T follicular helper cell (primary cell): ENCODE results near the gene CYRIA.

Experiments used
- DNase-seq: peaks from one replicate; pipeline ENCODE4 v3.0.0-alpha.2; 2020; ENCODE audit warnings: low read depth

The CYRIA gene

DNA sequence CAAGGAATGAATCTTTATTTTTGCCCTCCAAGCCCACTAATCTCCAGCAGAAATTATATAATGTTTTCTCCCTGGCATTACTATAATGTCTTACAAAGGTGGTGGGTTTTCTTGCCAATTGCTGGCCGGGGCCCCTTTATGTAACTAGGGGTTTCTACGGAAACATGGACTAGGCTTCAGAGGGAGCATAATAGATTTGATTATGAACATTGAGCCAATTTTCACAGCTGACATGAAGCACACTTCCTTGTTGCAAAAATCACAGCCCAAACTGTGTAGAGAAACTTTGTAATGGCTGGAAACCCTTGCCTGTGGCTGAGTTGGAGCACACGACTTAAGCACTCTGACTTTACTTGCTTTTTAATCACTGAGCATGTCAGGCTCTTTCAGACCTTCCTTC is 3.8 kb upstream of the CYRIA start:
- DNase-seq: no peak

DNA sequence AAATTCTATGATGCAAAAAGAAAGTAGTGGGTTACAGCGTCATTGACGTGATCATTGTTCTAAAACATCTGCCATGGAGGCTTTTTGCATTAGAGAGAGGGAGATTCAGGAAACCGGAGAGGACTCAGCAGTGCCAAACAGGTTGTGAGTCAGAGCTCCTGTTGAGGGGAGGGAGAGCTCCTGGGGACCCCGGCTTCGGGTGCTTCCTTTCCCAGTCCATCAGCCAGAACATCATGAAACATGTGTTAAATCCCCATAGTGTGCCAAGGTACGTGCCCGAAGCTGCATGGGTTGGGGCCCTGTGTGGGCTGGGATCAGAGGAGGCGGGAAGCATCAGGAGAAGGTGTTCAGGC is 791 bp upstream of the CYRIA start:
- DNase-seq: no peak

DNA sequence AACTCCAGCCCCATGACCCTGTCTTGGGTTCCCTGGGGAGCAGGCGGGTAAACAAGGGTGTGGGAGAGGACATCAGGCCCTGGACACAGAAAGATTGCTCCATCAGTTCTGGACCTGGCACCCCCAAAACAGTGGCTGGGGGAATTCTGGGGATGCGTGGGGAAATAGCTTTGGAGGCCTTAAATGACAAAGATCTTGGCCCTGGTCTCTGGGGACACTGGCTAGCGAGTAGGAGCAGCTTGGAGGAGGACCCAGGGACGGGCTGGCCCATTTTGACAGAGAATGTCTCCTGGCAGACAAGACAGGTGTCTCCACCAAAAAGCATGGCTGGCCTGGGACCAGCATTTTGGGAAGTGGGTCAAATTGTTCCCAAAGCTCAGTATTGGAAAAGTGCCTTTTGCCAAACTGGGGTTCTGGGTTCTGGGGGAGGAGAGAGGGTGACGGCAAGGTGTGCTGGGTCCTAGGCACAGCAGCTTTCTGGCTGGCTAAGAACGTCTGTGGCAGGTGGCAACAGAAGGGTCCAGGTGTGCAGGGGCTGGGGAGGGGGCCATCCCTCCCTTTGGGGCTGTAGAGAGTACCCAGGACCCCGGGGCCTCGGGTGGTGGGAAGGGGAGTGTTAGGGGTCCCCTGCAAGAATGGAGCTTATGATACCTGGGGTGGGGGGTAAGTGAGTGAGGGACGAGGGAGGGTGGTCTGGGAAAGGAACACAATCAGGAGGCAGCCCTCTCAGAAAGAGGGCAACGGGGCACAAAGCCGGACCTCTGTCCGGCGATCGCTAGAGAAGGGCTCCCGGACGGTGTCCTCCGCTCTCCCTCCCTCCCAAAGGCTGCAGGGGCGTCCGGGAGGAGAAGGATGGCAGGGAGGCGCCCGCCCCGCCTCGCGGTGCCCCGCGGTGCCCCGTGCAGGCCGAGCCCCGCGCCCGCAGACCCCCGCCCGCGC is 556 bp downstream of the CYRIA start:
- no peak for DNase-seq

DNA sequence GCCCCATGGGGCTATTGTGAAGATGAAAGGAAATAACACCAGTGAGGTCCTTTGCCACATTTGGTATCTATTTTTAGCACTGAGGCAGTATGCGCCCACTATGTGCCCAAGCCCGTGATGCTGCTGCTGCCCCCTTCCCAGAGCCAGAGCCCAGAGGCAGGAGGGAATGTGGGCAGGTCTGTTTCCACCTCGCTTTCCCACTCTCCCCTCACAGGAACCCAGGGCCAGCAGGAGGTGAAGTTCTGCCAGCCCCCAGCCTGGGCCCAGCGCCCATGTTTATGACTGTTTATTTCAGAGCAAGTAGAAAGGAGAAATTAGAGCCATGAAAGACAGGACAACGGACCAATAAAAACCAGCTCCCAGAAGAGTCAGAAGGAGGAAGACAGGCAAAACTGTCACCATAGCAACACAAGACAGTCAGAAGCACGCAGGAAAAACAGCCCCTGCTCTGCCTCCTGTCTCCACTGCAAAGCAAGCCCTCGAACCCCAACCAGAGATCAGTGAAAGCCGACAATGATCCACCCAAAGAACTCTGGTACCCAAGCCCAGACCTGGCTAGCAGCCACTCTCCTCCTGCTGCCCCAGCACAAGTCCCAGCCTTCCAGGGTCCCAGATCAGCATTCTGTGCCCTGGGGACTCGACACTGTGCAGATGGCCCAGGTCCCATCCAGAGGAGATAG is 1.4 kb downstream of the CYRIA start:
- DNase-seq: no peak

DNA sequence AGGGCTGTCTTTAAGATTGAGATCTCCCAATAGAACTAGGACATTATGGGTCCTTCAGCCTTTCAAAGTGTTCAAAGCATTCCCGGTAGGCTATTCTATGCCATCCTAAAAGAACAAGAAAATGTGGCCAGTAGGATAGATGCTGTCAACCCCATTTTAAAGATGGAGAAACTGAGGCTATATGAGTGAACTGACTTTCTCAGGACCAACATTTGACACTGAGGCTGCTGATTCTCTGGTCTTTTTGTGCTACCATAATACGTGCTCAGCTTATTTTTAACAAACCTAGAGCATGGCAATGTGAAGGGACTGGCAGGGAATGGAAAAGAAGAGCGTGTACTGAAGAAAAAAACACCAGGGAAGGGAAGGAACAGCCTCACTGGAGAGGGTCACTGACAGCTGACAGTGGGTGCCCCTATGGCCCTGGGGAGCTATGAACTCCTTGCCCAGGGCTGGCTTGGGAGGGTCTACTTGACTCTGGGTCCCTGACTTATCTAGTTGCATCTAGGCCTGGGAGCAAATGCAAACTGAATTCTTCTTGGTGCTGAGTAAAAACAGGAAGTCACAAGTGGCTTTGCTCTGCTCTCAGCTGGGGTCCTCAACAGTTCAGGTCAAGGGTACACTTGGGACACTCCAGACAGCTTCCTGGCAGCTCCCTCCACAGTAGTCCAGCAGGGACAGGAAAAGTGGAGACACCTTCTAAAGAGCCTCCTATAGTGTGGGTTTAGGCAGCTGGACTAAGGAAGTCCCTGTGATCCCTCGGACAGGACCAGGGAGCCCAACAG is 2.3 kb downstream of the CYRIA start:
- DNase-seq: no peak

DNA sequence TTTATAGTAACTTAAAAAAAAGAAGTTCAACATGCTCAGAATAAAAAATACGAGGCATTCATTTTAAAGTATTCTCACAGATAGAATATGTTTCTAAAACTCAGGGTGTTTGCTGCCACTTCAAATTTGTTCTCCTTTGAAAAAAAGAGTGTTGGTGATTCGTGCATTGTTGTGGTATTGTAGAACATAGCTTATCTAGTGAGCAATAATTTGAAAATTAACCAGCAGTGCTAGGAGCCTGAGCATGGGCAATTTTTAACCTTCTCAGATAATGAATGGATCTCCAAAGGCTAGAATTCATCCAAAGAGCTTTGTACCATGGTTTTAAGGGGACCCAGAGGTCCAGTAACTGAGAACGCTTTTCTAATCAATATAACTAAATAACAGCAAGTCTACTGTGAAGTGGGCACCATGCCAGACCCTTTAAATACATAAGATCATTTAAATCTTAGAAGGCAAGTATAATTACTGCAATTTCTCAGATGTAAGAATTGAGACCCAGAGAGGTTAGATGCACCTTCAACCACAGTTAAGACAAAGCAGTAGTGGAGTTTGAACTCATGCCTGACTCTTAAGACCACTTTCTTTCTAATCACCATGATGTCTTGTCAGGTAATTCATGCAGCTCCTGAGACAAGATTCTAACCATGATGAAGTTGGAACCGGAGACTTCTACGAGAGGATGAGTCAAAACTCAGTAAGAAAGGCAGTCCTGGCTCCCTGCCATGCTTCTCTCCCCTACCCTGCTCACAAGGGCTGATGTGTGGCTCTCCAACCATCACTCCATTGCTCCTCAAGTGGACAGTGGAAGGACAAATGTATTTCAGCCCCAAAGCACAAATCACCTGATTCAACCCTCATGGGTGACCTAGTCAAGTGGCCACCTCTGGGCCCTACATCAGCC is 3.4 kb downstream of the CYRIA start:
- no peak for DNase-seq

DNA sequence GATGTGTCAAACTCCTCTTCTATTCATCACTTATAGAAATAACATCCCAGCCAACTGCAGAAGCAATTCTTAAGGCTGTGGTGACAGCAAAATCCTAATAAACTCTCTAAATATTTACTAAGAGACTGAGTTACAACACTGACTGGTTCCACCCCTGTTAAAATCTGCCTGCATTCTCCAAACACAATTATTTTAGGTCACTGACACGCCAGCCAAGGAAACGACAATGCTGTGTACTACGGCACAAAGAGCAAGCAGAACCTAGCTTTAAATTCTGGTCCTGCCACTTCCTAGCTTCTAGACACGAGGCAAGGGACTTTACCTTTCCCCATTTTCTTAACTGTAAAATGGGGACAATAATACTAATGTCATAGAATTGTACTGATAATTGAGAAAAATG is 4.1 kb downstream of the CYRIA start:
- DNase-seq: no peak

DNA sequence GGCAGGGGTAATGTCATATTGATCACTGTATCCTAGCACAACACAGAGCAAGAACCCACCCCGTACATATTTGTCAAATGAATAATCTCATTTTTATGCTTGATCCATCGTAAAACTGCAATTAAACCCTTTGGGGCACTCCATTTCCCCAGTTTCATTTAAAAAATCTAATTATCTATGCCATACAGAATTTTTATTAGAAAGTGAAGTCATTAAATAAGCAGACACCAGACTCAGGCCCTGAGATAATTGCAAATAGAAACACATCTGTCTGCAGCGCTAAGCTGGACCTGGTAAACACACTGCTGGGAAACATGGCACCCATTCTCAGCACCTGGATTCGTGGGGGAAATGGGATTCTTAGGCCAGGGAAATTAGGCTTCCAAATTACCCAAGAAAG is 5.1 kb downstream of the CYRIA start:
- DNase-seq: no peak

DNA sequence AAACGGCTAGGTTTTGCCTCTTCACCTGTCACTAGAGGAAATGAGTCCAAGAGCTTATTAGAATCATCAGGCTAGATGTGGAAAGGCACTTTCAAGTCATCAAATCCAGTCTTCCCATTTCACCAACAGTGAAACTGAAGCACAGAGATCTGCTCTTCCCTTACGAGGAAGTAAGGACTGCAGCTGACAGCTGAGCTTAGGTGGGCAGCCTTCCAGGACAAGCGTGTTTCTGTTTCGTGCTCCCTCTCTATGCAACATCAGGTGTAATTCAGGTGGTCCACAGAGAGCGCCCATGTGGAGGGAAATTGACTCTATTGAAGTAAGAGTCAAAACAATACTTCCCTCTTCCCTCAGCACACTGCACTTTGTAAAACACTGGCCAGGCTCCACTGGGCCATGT is 5.5 kb downstream of the CYRIA start:
- no peak for DNase-seq

DNA sequence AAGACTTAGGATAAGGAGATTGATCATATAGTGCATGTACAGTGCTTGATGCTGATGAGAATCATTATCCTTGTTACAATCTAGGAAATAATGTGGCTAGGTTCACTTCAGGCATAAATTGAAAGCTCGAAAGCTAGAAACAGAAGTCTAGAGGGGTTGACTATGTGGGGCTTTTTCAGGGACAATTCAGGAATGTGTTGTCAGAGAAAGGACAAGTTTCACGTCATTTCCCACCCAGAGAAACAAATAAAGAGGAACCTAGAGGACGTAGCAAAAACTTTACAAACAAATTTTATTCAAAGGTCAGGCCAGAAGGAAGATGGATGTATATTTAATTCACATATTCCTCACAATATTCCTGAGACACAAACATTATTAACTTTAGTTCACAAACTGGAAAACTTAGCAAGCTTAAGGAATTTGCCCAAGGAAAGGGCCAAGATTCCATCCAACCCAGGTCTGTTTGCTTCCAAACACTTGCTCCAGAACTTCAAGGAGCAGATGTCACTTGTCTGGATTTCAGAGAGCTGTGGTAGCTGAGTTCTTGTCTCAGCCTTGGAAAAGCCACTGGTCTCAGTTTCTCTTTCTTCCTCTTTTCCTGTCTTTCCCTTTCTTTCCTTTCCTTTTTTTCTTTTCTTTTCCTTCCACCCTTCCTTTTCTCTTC is 7.4 kb downstream of the CYRIA start:
- no peak for DNase-seq

DNA sequence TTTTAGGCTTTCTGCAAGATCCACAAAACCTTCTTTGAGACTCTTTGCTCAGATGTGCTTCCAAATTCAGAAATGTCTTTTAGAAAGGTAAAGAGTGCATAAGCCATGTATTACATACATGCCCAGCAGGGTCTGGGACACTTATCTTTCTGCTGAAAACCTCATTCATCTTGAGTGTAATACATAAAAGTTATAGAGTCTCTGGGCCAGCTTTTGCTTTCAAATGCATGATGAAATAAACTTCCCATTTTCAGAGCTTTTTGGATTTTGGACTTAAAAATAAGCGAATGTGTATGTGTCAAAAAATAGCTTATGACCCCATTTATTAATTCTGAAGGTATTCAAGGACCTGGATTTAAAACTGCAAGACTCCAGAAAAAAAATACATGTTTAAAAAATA is 8.0 kb downstream of the CYRIA start:
- no peak for DNase-seq

DNA sequence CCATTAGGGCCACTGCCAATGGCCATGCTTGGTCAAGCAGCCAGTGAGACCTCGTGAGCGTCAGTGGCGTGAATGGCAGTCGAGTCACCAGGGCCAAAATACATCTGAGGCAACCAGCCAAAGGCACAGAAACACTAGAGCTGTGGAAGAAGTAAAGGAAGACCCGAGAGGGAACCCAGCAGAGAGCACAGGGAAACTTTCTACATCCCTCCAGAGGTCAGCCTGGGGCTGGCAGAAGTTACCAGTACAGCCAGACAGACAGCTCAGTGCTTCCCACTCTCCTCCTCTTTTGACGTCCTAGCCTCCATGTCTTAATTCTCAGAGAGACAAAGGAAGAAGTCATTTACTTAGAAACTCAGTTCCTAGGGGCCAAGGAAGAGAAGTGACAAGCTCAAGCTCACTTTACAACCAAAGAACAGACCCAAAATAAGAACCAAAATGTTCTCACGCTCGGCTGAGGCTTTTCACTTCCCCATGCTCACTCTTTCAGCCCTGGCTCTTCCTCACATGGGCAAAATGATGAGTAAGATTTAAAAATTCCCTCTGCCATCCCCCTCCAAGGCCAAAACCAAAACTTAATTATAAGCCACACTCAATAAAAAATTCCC is 8.7 kb downstream of the CYRIA start:
- DNase-seq: no peak

DNA sequence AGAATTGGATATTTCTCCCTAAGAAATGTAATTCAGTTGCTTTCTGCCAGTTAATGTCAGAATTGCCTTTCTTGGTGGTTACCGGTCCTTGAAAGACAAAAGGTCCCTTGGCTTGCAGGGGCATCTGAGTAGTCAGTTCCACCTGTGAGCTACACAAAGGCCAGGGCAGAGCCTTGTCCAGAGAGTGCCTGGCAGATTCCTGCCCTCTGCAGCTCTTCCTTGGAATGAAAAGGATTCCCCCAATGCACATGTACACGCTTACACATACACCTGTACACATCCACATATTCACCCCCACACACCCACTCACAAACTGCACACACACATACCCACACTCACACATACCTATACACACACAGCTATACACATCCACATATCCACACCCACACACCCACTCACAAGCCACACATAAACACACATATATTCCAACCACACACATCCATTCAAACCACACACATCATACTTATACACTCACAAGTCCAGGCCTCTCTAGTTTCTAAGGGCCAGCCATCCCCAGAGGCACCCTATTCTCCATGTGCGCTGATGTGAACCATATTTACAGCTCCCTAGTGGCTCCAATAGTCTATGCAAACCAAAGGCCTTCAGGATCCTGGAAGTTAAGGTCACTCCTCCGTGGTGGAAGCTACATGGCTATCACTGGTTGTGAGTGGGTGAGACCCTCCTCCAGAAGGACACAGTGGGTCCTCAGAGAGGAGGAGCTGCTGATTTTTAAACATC is 9.6 kb downstream of the CYRIA start:
- DNase-seq: no peak

DNA sequence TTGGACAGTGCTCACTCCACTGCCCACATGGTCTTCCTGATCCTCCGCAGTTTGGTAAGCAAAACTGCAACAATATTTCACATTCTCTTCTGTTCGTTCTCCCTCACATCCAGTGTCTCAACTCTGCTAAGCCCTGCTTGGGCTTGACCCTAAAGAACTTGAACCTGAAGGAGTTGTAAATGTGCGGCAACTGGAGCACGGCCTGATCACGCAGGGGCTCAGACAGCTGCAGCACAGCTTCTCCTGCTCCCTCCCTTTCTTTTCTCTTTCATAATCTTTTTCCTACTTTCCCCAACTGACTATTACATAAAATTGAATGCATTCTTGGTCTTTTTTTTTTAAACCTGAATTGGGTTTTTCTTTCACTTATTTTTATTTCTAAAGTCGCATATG is 10.2 kb downstream of the CYRIA start:
- DNase-seq: no peak

DNA sequence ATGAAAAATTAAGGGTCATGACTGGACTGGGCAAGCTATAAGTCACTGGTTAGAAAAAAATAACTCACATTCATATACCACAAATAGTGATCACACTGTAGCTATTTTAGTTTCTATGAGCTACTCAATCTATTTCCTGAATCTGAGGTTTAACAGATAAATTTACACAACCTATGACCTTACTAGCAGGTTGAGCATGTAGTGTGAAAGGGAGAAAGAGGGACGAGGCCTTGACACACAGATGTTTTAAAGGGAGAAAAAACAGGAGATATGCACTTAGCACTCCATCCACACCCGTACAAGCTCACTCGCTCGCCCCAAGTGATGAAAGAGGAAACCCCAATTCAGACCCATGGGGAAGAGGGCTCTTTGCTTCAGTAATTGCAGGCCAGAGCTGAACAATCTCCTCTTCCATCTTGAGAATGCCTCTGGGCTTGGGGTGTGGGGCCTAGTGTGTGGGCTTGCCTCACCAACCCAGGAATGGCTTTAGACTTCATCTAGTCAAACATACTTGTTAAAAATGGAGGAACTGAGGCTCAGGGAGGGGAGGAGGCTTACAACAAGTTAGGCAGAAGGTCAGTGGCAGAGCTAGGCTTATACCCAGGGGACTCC is 10.7 kb downstream of the CYRIA start:
- no peak for DNase-seq

DNA sequence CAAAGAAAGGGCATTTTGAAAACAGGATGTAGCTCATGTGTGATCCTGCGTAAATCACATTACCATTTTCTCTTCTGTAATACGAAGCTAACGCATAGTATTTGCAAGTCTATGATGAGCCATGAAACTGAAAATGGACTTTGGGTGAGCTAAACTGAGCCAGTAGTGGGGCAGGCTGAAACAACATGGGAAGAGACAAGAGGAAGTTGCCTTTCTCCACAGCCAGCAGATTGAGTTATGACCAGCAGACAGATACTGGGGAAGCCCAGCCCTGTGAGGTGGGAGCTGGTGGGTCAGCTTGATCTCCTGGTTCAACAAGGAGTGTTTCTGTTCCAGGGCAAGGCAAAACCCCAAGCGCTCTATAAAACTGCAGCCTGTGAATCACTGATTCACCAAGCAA is 11.8 kb downstream of the CYRIA start:
- DNase-seq: no peak

DNA sequence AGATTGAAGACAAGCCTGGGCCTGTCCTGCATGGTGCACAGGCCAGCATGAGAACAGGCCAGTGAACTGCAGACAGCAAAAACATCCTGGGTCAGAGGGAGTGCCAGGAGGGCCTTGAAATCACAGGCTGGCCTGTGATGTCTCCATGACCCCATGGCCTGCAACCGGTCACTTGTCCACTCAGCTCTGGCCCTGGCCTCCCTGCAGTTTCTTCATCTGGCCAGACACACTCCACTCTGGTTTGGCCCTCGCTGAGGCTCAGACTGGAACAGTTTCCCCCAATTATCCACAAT is 12.6 kb downstream of the CYRIA start:
- DNase-seq: no peak

DNA sequence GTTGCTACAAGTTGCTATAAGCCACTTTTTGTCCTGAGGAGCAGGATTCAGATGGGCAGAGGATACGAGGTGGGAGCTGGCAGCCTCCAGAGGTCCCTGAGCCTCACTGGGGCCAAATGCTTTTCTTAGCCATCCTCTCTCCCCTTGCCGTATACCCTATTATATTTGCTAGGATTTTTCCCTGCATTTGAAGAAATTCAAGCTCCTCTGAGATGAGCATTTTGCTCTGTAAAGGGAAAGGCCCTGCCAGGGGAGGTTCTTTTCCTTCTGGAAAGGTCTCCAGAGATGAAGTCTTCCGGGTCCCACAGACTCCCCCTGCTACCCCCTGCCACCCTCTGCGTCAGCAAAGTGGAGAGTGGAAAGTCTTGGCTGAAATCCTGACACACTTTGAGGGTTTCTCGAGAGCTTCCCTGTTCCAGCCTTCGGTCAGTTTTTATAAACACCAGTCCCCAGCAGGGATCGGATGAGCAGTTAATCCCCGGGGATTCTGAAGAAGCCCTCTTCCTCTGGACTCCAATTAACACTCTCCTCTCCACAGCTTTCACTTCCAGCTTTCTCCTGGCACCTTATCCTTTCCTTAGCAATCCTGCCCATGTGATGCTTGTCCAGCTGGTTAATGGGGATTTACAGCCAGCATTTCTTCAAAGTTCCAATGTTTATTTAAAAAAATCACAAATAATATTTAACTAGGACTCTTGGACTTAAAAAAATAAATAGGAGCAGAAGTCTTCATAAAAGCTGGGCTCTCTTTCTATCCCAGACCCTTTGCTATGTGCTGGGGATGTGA is 13.1 kb downstream of the CYRIA start:
- DNase-seq: no peak
